ENCODE measurements around the gene SCAPER. TPM values are rescaled to one million over a fixed set of nuclear protein-coding genes. Genes with fewer than 3 reads are reported as not detected.

SCAPER gene
- polyA plus RNA-seq, 1 donor from 2014 or later: 77.1 TPM

DNA sequence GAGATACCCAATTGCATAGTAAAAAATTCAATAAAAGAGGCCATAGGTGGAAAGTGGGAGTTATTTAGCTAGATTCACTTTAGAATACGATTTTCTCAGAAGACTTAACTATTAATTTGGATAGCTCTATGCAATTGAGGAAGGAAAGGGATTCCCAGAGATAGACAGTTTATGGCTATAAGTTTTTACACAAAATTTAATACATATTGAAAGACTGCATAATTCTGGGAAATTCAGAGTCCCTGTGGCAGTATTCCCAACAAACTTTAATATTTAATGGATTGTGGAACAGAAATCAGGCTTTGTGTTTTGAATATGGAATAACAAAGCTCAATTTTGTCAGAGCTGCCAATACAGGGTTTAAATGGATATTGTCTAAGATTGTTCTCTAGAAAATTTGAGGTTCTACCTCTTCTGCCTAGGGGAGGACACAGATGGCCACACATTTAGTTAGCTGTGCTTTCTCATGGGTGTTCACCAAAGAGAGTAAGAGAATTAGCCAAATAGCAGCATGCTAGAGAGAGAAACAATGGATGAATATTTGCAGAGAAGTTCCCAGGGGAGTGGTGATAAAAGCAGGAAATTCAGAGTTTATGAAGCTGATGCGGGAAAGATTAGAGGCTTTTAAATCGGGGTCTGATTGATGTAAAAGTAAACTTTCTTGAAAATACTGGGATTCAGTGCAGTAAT lies 560.1 kb downstream of the SCAPER start:
- no peaks in the 10 kb centered on the region for H3K9me2 ChIP-seq (ENCODE audit: insufficient read depth, low read length)
- H3F3A ChIP-seq (ENCODE audit: insufficient read depth, low read length, poor library complexity, severe bottlenecking): no peaks in the 10 kb centered on the region
- H2AFZ ChIP-seq (ENCODE audit: low read depth, low read length): no peak overlapping the region
- H3K36me3 ChIP-seq (ENCODE audit: insufficient read depth, low read length): no peaks in the 10 kb centered on the region
- H3K27ac ChIP-seq (ENCODE audit: low read length): no peak overlapping the region
- peaks cover 97% of the 10 kb centered on the region for H3K27me3 ChIP-seq (ENCODE audit: insufficient read depth, low read depth, low read length)
- TF ChIP-seq MXI1 (conservative IDR thresholded peaks at IDR 0.05; ENCODE audit: poor library complexity, severe bottlenecking) (no peak), POLR2AphosphoS5 (IDR thresholded peaks at IDR 0.05) (no peak), TAF1 (IDR thresholded peaks at IDR 0.05; ENCODE audit: low read depth) (no peak), EP300 (conservative IDR thresholded peaks at IDR 0.05; ENCODE audit: poor library complexity, severe bottlenecking) (no peak), SMC3 (conservative IDR thresholded peaks at IDR 0.05; ENCODE audit: poor library complexity) (no peak), RAD21 (conservative IDR thresholded peaks at IDR 0.05) (no peak), EZH2 (IDR thresholded peaks at IDR 0.05; ENCODE audit: borderline replicate concordance, insufficient read depth, low read length, poor library complexity, severe bottlenecking) (no peak)
- TF ChIP-seq, protein P1, sequence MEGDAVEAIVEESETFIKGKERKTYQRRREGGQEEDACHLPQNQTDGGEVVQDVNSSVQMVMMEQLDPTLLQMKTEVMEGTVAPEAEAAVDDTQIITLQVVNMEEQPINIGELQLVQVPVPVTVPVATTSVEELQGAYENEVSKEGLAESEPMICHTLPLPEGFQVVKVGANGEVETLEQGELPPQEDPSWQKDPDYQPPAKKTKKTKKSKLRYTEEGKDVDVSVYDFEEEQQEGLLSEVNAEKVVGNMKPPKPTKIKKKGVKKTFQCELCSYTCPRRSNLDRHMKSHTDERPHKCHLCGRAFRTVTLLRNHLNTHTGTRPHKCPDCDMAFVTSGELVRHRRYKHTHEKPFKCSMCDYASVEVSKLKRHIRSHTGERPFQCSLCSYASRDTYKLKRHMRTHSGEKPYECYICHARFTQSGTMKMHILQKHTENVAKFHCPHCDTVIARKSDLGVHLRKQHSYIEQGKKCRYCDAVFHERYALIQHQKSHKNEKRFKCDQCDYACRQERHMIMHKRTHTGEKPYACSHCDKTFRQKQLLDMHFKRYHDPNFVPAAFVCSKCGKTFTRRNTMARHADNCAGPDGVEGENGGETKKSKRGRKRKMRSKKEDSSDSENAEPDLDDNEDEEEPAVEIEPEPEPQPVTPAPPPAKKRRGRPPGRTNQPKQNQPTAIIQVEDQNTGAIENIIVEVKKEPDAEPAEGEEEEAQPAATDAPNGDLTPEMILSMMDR (IDR thresholded peaks at IDR 0.05; ENCODE audit: poor library complexity, severe bottlenecking): no peak
- TF ChIP-seq, protein P2, sequence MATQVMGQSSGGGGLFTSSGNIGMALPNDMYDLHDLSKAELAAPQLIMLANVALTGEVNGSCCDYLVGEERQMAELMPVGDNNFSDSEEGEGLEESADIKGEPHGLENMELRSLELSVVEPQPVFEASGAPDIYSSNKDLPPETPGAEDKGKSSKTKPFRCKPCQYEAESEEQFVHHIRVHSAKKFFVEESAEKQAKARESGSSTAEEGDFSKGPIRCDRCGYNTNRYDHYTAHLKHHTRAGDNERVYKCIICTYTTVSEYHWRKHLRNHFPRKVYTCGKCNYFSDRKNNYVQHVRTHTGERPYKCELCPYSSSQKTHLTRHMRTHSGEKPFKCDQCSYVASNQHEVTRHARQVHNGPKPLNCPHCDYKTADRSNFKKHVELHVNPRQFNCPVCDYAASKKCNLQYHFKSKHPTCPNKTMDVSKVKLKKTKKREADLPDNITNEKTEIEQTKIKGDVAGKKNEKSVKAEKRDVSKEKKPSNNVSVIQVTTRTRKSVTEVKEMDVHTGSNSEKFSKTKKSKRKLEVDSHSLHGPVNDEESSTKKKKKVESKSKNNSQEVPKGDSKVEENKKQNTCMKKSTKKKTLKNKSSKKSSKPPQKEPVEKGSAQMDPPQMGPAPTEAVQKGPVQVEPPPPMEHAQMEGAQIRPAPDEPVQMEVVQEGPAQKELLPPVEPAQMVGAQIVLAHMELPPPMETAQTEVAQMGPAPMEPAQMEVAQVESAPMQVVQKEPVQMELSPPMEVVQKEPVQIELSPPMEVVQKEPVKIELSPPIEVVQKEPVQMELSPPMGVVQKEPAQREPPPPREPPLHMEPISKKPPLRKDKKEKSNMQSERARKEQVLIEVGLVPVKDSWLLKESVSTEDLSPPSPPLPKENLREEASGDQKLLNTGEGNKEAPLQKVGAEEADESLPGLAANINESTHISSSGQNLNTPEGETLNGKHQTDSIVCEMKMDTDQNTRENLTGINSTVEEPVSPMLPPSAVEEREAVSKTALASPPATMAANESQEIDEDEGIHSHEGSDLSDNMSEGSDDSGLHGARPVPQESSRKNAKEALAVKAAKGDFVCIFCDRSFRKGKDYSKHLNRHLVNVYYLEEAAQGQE (IDR thresholded peaks at IDR 0.05; ENCODE audit: borderline replicate concordance): no peak
- no peaks in the 10 kb centered on the region for H4K20me1 ChIP-seq (ENCODE audit: insufficient read depth)
- no peaks in the 10 kb centered on the region for H3K79me2 ChIP-seq (replicated peaks; ENCODE audit: insufficient read depth, low read length)
- H3K4me3 ChIP-seq (ENCODE audit: low read length): no peak overlapping the region
- no peak overlapping the region for H3K4me2 ChIP-seq (ENCODE audit: low read length)
- no peaks in the 10 kb centered on the region for H3K9me3 ChIP-seq (ENCODE audit: low read length)
- no peak overlapping the region for H3K9ac ChIP-seq (ENCODE audit: low read length)

DNA sequence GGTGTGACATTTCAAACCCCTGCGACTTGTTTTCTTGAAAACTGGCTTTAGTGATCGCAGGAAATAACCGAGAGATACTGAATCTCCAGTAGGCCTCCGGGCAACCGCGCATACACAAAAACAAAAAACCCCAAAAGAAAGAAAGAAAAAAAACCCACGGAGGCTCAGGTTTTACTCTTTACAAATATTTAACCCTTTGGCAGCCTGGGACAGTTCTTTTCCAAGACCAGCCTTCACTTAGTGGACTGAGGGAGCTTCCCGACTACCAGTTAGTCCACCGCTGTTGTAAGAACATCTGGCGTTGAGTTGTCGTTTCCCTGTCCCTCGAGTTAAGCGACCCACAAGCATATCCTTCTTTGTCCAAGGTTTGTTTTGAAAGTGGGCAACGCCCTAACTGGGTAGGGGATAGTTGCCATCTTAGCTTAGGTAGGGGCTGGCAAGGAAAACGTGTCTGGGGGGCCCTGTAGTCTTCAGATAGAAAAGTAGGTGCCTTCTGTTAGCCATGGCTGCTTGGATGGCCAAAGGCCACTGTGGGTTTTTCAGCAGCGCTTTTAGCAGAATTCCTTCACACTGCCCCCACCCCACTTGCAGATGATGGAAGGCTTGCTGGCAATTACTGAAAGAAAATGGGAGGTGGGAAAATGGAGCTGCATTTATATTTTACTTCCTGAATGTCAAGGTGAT lies 561.7 kb downstream of the SCAPER start:
- no peak overlapping the region for H3K27ac ChIP-seq (ENCODE audit: low read length)
- H3K9me2 ChIP-seq (ENCODE audit: insufficient read depth, low read length): no peaks in the 10 kb centered on the region
- no peak overlapping the region for H2AFZ ChIP-seq (ENCODE audit: low read depth, low read length)
- H3K27me3 ChIP-seq (ENCODE audit: insufficient read depth, low read depth, low read length): peaks cover 100% of the 10 kb centered on the region
- H3K79me2 ChIP-seq (replicated peaks; ENCODE audit: insufficient read depth, low read length): no peaks in the 10 kb centered on the region
- no peak overlapping the region for H3K9ac ChIP-seq (ENCODE audit: low read length)
- no peak overlapping the region for H3K4me3 ChIP-seq (ENCODE audit: low read length)
- no peaks in the 10 kb centered on the region for H3K9me3 ChIP-seq (ENCODE audit: low read length)
- no peaks in the 10 kb centered on the region for H3K36me3 ChIP-seq (ENCODE audit: insufficient read depth, low read length)
- TF ChIP-seq SMC3 (conservative IDR thresholded peaks at IDR 0.05; ENCODE audit: poor library complexity) (no peak), RAD21 (conservative IDR thresholded peaks at IDR 0.05) (no peak), EP300 (conservative IDR thresholded peaks at IDR 0.05; ENCODE audit: poor library complexity, severe bottlenecking) (no peak), TAF1 (IDR thresholded peaks at IDR 0.05; ENCODE audit: low read depth) (no peak), MXI1 (conservative IDR thresholded peaks at IDR 0.05; ENCODE audit: poor library complexity, severe bottlenecking) (no peak), EZH2 (IDR thresholded peaks at IDR 0.05; ENCODE audit: borderline replicate concordance, insufficient read depth, low read length, poor library complexity, severe bottlenecking) (no peak)
- TF ChIP-seq, protein P2 (IDR thresholded peaks at IDR 0.05; ENCODE audit: borderline replicate concordance): no peak
- TF ChIP-seq, protein P1 (IDR thresholded peaks at IDR 0.05; ENCODE audit: poor library complexity, severe bottlenecking): no peak
- no peaks in the 10 kb centered on the region for H3F3A ChIP-seq (ENCODE audit: insufficient read depth, low read length, poor library complexity, severe bottlenecking)
- H4K20me1 ChIP-seq (ENCODE audit: insufficient read depth): no peaks in the 10 kb centered on the region
- no peak overlapping the region for H3K4me2 ChIP-seq (ENCODE audit: low read length)
